HepG2 (cell line): Measurements from ENCODE around the gene ELAC1. TPM values are rescaled to one million over a fixed set of nuclear protein-coding genes. Genes with fewer than 3 reads are reported as not detected.

ENCODE experiments used
- ATAC-seq: fragments of 200-7000 bp; cut with Tn5 transposase; 3 replicates; pipeline ENCODE4 v1.9.1; 2020; ENCODE audit warnings: mild to moderate bottlenecking, moderate library complexity
- BruUV-seq: library from RNA; stranded (reverse); fragments of 400-500 nt; replicated peaks from 2 replicates; lab custom pipeline; 2021; lab: Mats Ljungman, UMichigan
- CTCF ChIA-PET: fragments of 300-600 bp; formaldehyde crosslinking; extraction: SDS; loops from one replicate; lab custom pipeline; 2021; ENCODE audit warnings: low total read pairs, inconsistent platforms, low intra/inter-chr PET ratio; lab: Yijun Ruan, JAX
- POLR2A ChIA-PET: fragments of 350-600 bp; sonication (Branson Sonifier 250); formaldehyde crosslinking; loops from one replicate; lab custom pipeline; 2020; ENCODE audit warnings: antibody characterized with exemption, inconsistent platforms; lab: Yijun Ruan, JAX
- DNase-seq: peaks from one replicate; pipeline ENCODE4 v3.0.0-alpha.2; 2015; ENCODE audit warnings: low spot score
- FAIRE-seq: peaks from 3 replicates; lab custom pipeline; 2011; peaks lifted over from hg19 to GRCh38; lab: Jason Lieb, UNC
- H2AFZ ChIP-seq: one replicate; pipeline ENCODE4 v1.6.1; 2011; ENCODE audit warnings: low read length, inconsistent platforms
- H3K27ac ChIP-seq: fragments of 300-600 bp; 3 replicates; pipeline ENCODE4 v1.8.0; 2011; ENCODE audit warnings: mixed run types, mild to moderate bottlenecking, mixed read lengths, low read length, inconsistent platforms; ENCODE audit not compliant: insufficient read depth; ENCODE audit errors: extremely low read length
- H3K27me3 ChIP-seq, 2 experiments: fragments of 200-600 bp in 1 of 2; 2 replicates in 1 of 2; 3 replicates in 1 of 2; pipeline versions ENCODE4 v1.6.0 to v1.8.0; 2011; ENCODE audit warnings: low read length in 2 of 2, mild to moderate bottlenecking in 2 of 2, moderate library complexity in 2 of 2, inconsistent platforms in 1 of 2; ENCODE audit not compliant: insufficient read depth in 2 of 2, control insufficient read depth in 1 of 2
- H3K36me3 ChIP-seq, 2 experiments: fragments of 200-600 bp in 1 of 2; replicated peaks in 1 of 2; 2 replicates in 1 of 2; 3 replicates in 1 of 2; pipeline versions ENCODE4 v1.5.1 to v1.8.0; 2011; ENCODE audit warnings: low read length in 2 of 2, inconsistent platforms in 1 of 2; ENCODE audit not compliant: insufficient read depth in 2 of 2, control insufficient read depth in 1 of 2
- H3K4me1 ChIP-seq: 2 replicates; pipeline ENCODE4 v1.5.1; 2012; ENCODE audit warnings: low read length, inconsistent platforms; ENCODE audit not compliant: insufficient read depth
- H3K4me2 ChIP-seq: 2 replicates; pipeline ENCODE4 v1.6.0; 2011; ENCODE audit warnings: low read depth, low read length, inconsistent platforms
- H3K4me3 ChIP-seq, 3 experiments: fragments of 200-600 bp in 1 of 3; sonication (generic), shearing (Covaris generic) in 1 of 3; replicated peaks in 1 of 3; 2 replicates each; pipeline ENCODE4 v1.5.1; 2011 to 2016; ENCODE audit warnings: low read length in 3 of 3, inconsistent platforms in 2 of 3, low read depth in 2 of 3, mild to moderate bottlenecking in 2 of 3, control low read depth in 1 of 3, mixed read lengths in 1 of 3; ENCODE audit not compliant: insufficient read depth in 1 of 3
- H3K79me2 ChIP-seq: one replicate; pipeline ENCODE4 v1.6.1; 2011; ENCODE audit warnings: low read length, inconsistent platforms; ENCODE audit not compliant: insufficient read depth
- H3K9ac ChIP-seq: 2 replicates; pipeline ENCODE4 v1.6.0; 2011; ENCODE audit warnings: mild to moderate bottlenecking, low read depth, low read length, inconsistent platforms; ENCODE audit not compliant: insufficient read depth
- H3K9me3 ChIP-seq: 2 replicates; pipeline ENCODE4 v1.5.1; 2012; ENCODE audit warnings: mild to moderate bottlenecking, low read length
- H4K20me1 ChIP-seq: 2 replicates; pipeline ENCODE4 v1.6.0; 2011; ENCODE audit warnings: inconsistent platforms, mild to moderate bottlenecking, low read length, moderate library complexity; ENCODE audit not compliant: insufficient read depth
- ARNTL ChIP-seq: sonication (generic); formaldehyde crosslinking; IDR thresholded peaks from 2 replicates; pipeline ENCODE4 v1.4.0; 2020; ENCODE audit warnings: mild to moderate bottlenecking, missing genetic modification reagents
- CEBPG ChIP-seq: IDR thresholded peaks from 2 replicates; pipeline ENCODE4 v1.6.1; 2016
- CTCF ChIP-seq: sonication (generic); formaldehyde crosslinking; IDR thresholded peaks from 2 replicates; pipeline ENCODE4 v1.5.0; 2020; ENCODE audit warnings: mild to moderate bottlenecking, missing genetic modification reagents, moderate library complexity
- EP300 ChIP-seq, 3 experiments: sonication (generic) in 1 of 3; formaldehyde crosslinking in 1 of 3; IDR thresholded peaks; 2 replicates each; pipeline versions ENCODE4 v1.5.1 to v1.6.1; 2011 to 2020; ENCODE audit warnings: low read depth in 2 of 3, low read length in 2 of 3, borderline replicate concordance in 1 of 3, improper control_type of control experiment in 1 of 3, mild to moderate bottlenecking in 1 of 3, missing genetic modification reagents in 1 of 3, moderate library complexity in 1 of 3
- FOSL1 ChIP-seq: sonication (generic); formaldehyde crosslinking; IDR thresholded peaks from 2 replicates; pipeline ENCODE4 v1.9.0; 2021; ENCODE audit warnings: missing genetic modification reagents, borderline replicate concordance
- MAX ChIP-seq: IDR thresholded peaks from 2 replicates; pipeline ENCODE4 v1.6.1; 2012; ENCODE audit warnings: inconsistent platforms
- MED13 ChIP-seq: sonication (generic); formaldehyde crosslinking; IDR thresholded peaks from 2 replicates; pipeline ENCODE4 v1.5.0; 2020; ENCODE audit warnings: missing genetic modification reagents
- SALL1 ChIP-seq: sonication (generic); formaldehyde crosslinking; IDR thresholded peaks from 2 replicates; pipeline ENCODE4 v1.8.0; 2022; ENCODE audit warnings: mild to moderate bottlenecking, missing genetic modification reagents
- ZBTB21 ChIP-seq: sonication (generic); formaldehyde crosslinking; IDR thresholded peaks from 2 replicates; pipeline ENCODE4 v1.4.0; 2020; ENCODE audit warnings: missing genetic modification reagents
- ZNF253 ChIP-seq: sonication (generic); formaldehyde crosslinking; IDR thresholded peaks from 2 replicates; pipeline ENCODE4 v1.8.0; 2022; ENCODE audit warnings: mild to moderate bottlenecking, missing genetic modification reagents, borderline replicate concordance
- ZNF7 ChIP-seq: IDR thresholded peaks from 2 replicates; pipeline ENCODE4 v1.6.1; 2016; ENCODE audit warnings: missing biosample characterization, missing genetic modification reagents
- ZNF720 ChIP-seq: sonication (generic); formaldehyde crosslinking; IDR thresholded peaks from 2 replicates; pipeline ENCODE4 v1.4.0; 2020; ENCODE audit warnings: missing genetic modification reagents
- ZNF83 ChIP-seq: sonication (generic); formaldehyde crosslinking; IDR thresholded peaks from 2 replicates; pipeline ENCODE4 v1.4.0; 2020; ENCODE audit warnings: missing genetic modification reagents, mild to moderate bottlenecking, borderline replicate concordance
- WGBS: methylation state at CpG from one replicate; pipeline ENCODE4 v1.1.6; 2017; ENCODE audit warnings: low lambda C conversion rate; 5-methylcytosine and 5-hydroxymethylcytosine counted together
- in situ Hi-C: cut with HindIII; loops from 2 replicates; pipeline ENCODE4 v1.10.0; 2017; ENCODE audit warnings: low pct_unique_long_range_greater_than_20kb; ENCODE audit not compliant: extremely low pct_ligation_motif_present
- intact Hi-C: fragments of 100-400 bp; cut with micrococcal nuclease; formaldehyde crosslinking; loops from one replicate; pipeline ENCODE4 v1.10.0; 2022; ENCODE audit not compliant: unreplicated experiment
- polyA plus RNA-seq, 8 experiments: library from polyadenylated mRNA; depleted of rRNA in 3 of 8; stranded (reverse) in 7 of 8; unstranded in 1 of 8; fragments of >200 nt; fragmentation: Illumina TruSeq in 4 of 8; extraction: Trizol in 4 of 8; gene quantifications; 2 replicates each; pipeline versions ENCODE4 v1.2.1 to v1.2.3, GENCODE V29; 2011 to 2016; ENCODE audit warnings: low read depth in 4 of 8, missing spikeins in 1 of 8, mixed read lengths in 1 of 8; ENCODE audit not compliant: insufficient read depth in 1 of 8
- total RNA-seq, 5 experiments: library from RNA; depleted of rRNA; stranded (reverse); fragments of >200 nt; fragmentation: Illumina TruSeq; extraction: Trizol; gene quantifications; 2 replicates each; pipeline ENCODE4 v1.2.3, GENCODE V29; 2016; ENCODE audit warnings: low read depth in 1 of 5

ELAC1 gene
- total and polyA plus RNA-seq, 2 of the 13 experiments (the other 11 are each of a cell fraction or from before 2014, with no cell fraction given): 1.9 to 3.6 TPM

GRCh38 chr18:51025512-51025911 lies 57.7 kb downstream of the ELAC1 start (continued):
- no peak for TF ChIP-seq FOSL1 (CRISPR knock-in tag)
- no peak for TF ChIP-seq ZNF253 (CRISPR knock-in tag)
- TF ChIP-seq ARNTL (CRISPR knock-in tag): no peak

GRCh38 chr18:51028201-51028805 lies 60.5 kb downstream of the ELAC1 start:
- Histone ChIP-seq H3K4me3 (no peak overlapping the region), H3K79me2 (peaks cover 40% of the 10 kb centered on the region), H2AFZ (no peak overlapping the region), H3K9ac (no peak overlapping the region), H3K27ac (peak overlapping the region; percentile 24), H3K4me2 (0 out of 2 replicates have a peak overlapping the region, but pooled peaks have one; percentile 97), H3K9me3 (no peaks in the 10 kb centered on the region), H3K36me3 (0 out of 5 replicates have a peak, but pooled peaks cover 0 to 2% of the 10 kb centered on the region in 2 experiments), H3K4me1 (peaks cover 37% of the 10 kb centered on the region), H3K27me3 (no peaks in the 10 kb centered on the region; a peak in 1 of 5 replicates), H4K20me1 (peaks cover 24% of the 10 kb centered on the region)
- ChIA-PET POLR2A (interaction anchor here (1.0 to 3.5 kb wide), 4 partner anchors 11 to 150 kb away, joined by 3 to 36 read pairs (median 20); partner anchors contain the start of genes ELAC1 and ME2), CTCF (interaction anchor here (1.4 kb wide), 1 partner anchor 209 kb away, joined by 3 read pairs; the partner anchor contains the start of gene MRO)
- DNase-seq (peak; percentile 65), FAIRE-seq (peak; percentile 79), ATAC-seq (peak; percentile 47)
- WGBS: 74% methylated on average over 4 of the region's 4 CpGs
- in situ Hi-C loops: no loop called here
- no TSS peak for BruUV-seq
- intact Hi-C loops: no loop called here
- TF ChIP-seq ZBTB21 (CRISPR knock-in tag) (no peak), CTCF (peak; percentile 55), MED13 (CRISPR knock-in tag) (no peak), CEBPG (CRISPR knock-in tag) (0 out of 2 replicates have a peak, but pooled peaks have one; percentile 14), ZNF7 (CRISPR knock-in tag) (no peak), ZNF83 (CRISPR knock-in tag) (no peak), MAX (no peak), SALL1 (CRISPR knock-in tag) (peak; percentile 32; the same call in 1 of the 2 replicates), ZNF720 (CRISPR knock-in tag) (no peak), EP300 (IDR thresholded peaks at IDR 0.05; ENCODE audit: low read depth in 2 of 2, low read length in 2 of 2) (no peak), EP300 (CRISPR knock-in tag; IDR thresholded peaks at IDR 0.05; ENCODE audit: borderline replicate concordance) (no peak)
